Stimulated activated CD8-positive, alpha-beta memory T cell treated with anti-CD3 and anti-CD28 coated beads, Interleukin-7, amount 100 ng/mL, for 1 hour (primary cell): ENCODE results near the gene UNC119.

Experiments
- DNase-seq, 2 donors: peaks; one replicate each; pipeline ENCODE4 v3.0.0-alpha.2; 2020; ENCODE audit warnings: low read depth in 2 of 2

Gene UNC119

DNA sequence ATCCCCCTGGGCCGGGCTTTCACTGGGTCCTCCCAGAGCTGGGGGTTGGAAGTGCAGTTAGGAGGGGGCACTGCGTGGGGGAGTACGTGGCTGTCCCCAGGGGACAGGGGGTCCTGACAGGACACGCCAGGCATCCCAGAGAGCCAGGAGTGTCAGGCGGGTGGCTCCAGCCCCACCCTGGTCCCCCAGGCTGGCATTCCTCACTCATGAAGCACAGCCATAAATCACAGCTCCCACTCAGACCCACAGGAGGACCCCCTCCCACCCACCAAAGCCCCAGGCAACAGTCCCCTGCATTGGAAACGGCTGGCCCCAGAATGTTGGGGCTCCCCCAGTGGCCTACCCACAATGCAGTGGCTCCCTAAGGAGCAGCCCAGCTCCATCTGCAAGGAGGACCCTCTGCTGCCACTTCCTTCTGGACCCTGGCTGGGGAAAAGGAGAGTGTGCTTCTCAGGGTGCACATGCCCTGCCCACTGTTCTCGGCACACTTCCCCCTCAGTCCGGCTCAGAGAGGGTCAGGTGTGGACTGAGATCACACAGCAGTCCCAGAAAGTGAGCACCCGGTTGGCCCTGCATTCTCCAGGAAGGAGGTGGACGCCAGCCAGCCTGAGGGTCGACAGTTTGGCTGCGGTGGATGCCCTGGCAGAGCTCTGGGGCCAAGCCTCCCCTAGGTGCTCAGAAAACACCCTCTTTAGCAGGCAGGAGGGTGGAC lies 53.6 kb downstream of the UNC119 start:
- DNase-seq: no peak

DNA sequence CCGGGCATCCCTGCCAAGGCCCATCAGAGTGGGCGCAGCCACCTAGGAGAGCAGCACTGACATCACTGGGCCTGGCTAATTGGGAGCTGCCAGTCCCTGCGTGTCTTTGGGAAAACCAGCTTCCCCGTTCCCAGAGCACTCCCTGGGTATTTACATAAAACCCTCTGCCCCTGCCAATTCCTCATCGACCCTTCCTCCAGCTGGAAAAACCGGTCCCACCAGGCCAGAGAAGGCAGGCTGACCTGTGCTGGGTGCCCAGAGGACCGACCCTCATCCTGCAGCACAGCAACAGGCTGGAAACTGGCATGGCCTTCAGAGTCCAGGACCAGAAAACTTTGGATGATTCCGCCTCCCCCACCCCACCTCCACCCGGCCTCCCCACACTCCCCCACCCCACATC lies 54.5 kb downstream of the UNC119 start:
- DNase-seq: no peak
